K562 (cell line): ENCODE results near the gene OBSCN. TPM values are rescaled to one million over a fixed set of nuclear protein-coding genes. Genes with fewer than 3 reads are reported as not detected.

Experiments
- BCL6 ChIP-seq: fragments of 250-450 bp; sonication (Bioruptor Pico); IDR thresholded peaks from 2 replicates; pipeline ENCODE4 v1.4.0; 2020
- CBX3 ChIP-seq, 2 experiments: IDR thresholded peaks; 1 replicate in 1 of 2; 2 replicates in 1 of 2; pipeline ENCODE4 v1.6.1; 2012; ENCODE audit warnings: inconsistent platforms in 2 of 2, low read length in 2 of 2, borderline replicate concordance in 1 of 2, control low read depth in 1 of 2
- FOXA1 ChIP-seq: fragments of 450-650 bp; IDR thresholded peaks from 2 replicates; pipeline ENCODE4 v1.6.1; 2016; ENCODE audit warnings: mild to moderate bottlenecking, borderline replicate concordance
- HDAC8 ChIP-seq: fragments of 450-650 bp; IDR thresholded peaks from 2 replicates; pipeline ENCODE4 v1.6.1; 2016; ENCODE audit warnings: mild to moderate bottlenecking, missing genetic modification characterization, moderate library complexity, missing compliant biosample characterization
- IFI16 ChIP-seq: fragments of 250-450 bp; sonication (Bioruptor Pico); IDR thresholded peaks from 2 replicates; pipeline ENCODE4 v2.1.2; 2022; ENCODE audit warnings: mild to moderate bottlenecking, inconsistent platforms
- PTBP1 ChIP-seq: fragments of 200-400 bp; formaldehyde crosslinking; IDR thresholded peaks from 2 replicates; pipeline ENCODE4 v1.6.1; 2017; ENCODE audit warnings: low read depth, low read length
- RBM17 ChIP-seq: fragments of 200-400 bp; formaldehyde crosslinking; IDR thresholded peaks from 2 replicates; pipeline ENCODE4 v1.6.1; 2017; ENCODE audit warnings: low read depth, mild to moderate bottlenecking, low read length, borderline replicate concordance
- RBM39 ChIP-seq: fragments of 200-400 bp; formaldehyde crosslinking; optimal IDR thresholded peaks from 2 replicates; pipeline ENCODE3; 2018; ENCODE audit warnings: low read depth, low read length
- SETDB1 ChIP-seq: IDR thresholded peaks from one replicate; pipeline ENCODE4 v1.6.1; 2012; ENCODE audit warnings: low read length, control low read depth, inconsistent platforms
- SPI1 ChIP-seq: IDR thresholded peaks from 2 replicates; pipeline ENCODE4 v1.6.1; 2011; ENCODE audit warnings: low read depth, low read length, control low read depth, borderline replicate concordance
- TAL1 ChIP-seq: fragments of 450-650 bp; IDR thresholded peaks from 2 replicates; pipeline ENCODE4 v1.6.1; 2016; ENCODE audit warnings: mild to moderate bottlenecking
- ZNF507 ChIP-seq: conservative IDR thresholded peaks from 2 replicates; pipeline ENCODE4 v1.6.1; 2017; ENCODE audit warnings: missing genetic modification characterization, missing compliant biosample characterization
- polyA plus RNA-seq, 8 experiments: library from polyadenylated mRNA; depleted of rRNA in 4 of 8; stranded (reverse) in 5 of 8; unstranded in 3 of 8; fragments of >200 nt; fragmentation: Nextera tagmentation in 2 of 8; fragmentation: Illumina TruSeq in 1 of 8; extraction: Ambion mirVana in 2 of 8; extraction: Trizol in 1 of 8; gene quantifications; 2 replicates each; pipeline versions ENCODE4 v1.2.1 to v1.2.3, GENCODE V29; 2011 to 2014; ENCODE audit warnings: inconsistent platforms in 1 of 8, missing spikeins in 1 of 8
- total RNA-seq, 7 experiments: library from RNA; depleted of rRNA in 6 of 7; stranded (reverse); fragments of >200 nt in 6 of 7; fragmentation: Illumina TruSeq in 2 of 7; extraction: Trizol in 2 of 7; gene quantifications; 2 replicates each; pipeline versions ENCODE4 v1.2.1 to v1.2.3, GENCODE V29; 2011 to 2021; ENCODE audit warnings: low replicate concordance in 1 of 7
- TF ChIP-seq, protein P1 (sequence below): fragments of 450-650 bp; IDR thresholded peaks from 2 replicates; pipeline ENCODE4 v1.6.1; 2016; ENCODE audit warnings: mild to moderate bottlenecking, moderate library complexity
- TF ChIP-seq, protein P2 (sequence below): sonication (generic); formaldehyde crosslinking; IDR thresholded peaks from 2 replicates; pipeline ENCODE4 v1.8.0; 2022; ENCODE audit warnings: mild to moderate bottlenecking, low read depth, missing genetic modification reagents
- TF ChIP-seq, protein P3 (sequence below): fragments of 250-450 bp; sonication (Bioruptor Pico); IDR thresholded peaks from 2 replicates; pipeline ENCODE4 v1.5.0; 2021; ENCODE audit warnings: mild to moderate bottlenecking, borderline replicate concordance

The OBSCN gene
- total and polyA plus RNA-seq, 9 of the 15 experiments (the other 6 are each of a cell fraction or from before 2014, with no cell fraction given): 0.18 to 19.7 (median 3.6) TPM

DNA sequence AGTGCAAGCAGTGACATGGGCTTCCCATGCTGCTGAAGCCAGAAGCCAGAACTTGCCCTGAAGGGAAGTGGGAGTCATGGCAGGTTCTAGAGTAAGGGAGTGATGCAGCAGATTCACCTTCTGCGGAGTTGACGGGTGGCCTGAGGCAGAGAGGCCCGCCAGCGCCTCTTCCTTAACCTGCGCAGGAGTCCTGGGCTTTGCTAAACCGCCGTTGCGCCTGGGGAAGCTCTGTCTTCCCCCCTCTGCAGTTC is 67.3 kb downstream of the OBSCN start (continued):
- TF ChIP-seq, protein P1, sequence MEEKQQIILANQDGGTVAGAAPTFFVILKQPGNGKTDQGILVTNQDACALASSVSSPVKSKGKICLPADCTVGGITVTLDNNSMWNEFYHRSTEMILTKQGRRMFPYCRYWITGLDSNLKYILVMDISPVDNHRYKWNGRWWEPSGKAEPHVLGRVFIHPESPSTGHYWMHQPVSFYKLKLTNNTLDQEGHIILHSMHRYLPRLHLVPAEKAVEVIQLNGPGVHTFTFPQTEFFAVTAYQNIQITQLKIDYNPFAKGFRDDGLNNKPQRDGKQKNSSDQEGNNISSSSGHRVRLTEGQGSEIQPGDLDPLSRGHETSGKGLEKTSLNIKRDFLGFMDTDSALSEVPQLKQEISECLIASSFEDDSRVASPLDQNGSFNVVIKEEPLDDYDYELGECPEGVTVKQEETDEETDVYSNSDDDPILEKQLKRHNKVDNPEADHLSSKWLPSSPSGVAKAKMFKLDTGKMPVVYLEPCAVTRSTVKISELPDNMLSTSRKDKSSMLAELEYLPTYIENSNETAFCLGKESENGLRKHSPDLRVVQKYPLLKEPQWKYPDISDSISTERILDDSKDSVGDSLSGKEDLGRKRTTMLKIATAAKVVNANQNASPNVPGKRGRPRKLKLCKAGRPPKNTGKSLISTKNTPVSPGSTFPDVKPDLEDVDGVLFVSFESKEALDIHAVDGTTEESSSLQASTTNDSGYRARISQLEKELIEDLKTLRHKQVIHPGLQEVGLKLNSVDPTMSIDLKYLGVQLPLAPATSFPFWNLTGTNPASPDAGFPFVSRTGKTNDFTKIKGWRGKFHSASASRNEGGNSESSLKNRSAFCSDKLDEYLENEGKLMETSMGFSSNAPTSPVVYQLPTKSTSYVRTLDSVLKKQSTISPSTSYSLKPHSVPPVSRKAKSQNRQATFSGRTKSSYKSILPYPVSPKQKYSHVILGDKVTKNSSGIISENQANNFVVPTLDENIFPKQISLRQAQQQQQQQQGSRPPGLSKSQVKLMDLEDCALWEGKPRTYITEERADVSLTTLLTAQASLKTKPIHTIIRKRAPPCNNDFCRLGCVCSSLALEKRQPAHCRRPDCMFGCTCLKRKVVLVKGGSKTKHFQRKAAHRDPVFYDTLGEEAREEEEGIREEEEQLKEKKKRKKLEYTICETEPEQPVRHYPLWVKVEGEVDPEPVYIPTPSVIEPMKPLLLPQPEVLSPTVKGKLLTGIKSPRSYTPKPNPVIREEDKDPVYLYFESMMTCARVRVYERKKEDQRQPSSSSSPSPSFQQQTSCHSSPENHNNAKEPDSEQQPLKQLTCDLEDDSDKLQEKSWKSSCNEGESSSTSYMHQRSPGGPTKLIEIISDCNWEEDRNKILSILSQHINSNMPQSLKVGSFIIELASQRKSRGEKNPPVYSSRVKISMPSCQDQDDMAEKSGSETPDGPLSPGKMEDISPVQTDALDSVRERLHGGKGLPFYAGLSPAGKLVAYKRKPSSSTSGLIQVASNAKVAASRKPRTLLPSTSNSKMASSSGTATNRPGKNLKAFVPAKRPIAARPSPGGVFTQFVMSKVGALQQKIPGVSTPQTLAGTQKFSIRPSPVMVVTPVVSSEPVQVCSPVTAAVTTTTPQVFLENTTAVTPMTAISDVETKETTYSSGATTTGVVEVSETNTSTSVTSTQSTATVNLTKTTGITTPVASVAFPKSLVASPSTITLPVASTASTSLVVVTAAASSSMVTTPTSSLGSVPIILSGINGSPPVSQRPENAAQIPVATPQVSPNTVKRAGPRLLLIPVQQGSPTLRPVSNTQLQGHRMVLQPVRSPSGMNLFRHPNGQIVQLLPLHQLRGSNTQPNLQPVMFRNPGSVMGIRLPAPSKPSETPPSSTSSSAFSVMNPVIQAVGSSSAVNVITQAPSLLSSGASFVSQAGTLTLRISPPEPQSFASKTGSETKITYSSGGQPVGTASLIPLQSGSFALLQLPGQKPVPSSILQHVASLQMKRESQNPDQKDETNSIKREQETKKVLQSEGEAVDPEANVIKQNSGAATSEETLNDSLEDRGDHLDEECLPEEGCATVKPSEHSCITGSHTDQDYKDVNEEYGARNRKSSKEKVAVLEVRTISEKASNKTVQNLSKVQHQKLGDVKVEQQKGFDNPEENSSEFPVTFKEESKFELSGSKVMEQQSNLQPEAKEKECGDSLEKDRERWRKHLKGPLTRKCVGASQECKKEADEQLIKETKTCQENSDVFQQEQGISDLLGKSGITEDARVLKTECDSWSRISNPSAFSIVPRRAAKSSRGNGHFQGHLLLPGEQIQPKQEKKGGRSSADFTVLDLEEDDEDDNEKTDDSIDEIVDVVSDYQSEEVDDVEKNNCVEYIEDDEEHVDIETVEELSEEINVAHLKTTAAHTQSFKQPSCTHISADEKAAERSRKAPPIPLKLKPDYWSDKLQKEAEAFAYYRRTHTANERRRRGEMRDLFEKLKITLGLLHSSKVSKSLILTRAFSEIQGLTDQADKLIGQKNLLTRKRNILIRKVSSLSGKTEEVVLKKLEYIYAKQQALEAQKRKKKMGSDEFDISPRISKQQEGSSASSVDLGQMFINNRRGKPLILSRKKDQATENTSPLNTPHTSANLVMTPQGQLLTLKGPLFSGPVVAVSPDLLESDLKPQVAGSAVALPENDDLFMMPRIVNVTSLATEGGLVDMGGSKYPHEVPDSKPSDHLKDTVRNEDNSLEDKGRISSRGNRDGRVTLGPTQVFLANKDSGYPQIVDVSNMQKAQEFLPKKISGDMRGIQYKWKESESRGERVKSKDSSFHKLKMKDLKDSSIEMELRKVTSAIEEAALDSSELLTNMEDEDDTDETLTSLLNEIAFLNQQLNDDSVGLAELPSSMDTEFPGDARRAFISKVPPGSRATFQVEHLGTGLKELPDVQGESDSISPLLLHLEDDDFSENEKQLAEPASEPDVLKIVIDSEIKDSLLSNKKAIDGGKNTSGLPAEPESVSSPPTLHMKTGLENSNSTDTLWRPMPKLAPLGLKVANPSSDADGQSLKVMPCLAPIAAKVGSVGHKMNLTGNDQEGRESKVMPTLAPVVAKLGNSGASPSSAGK: no peak
- TF ChIP-seq RBM17 (no peak), CBX3 (IDR thresholded peaks at IDR 0.05; ENCODE audit: borderline replicate concordance in 1 of 2, low read length in 2 of 2) (peak in 1 of 2 experiments; percentile 69; a peak in 1 of 3 replicates), SETDB1 (no peak), FOXA1 (no peak), SPI1 (peak; percentile 44; the same call in 1 of the 2 replicates), RBM39 (no peak), IFI16 (CRISPR knock-in tag) (no peak), ZNF507 (tag) (no peak), PTBP1 (peak; percentile 91), HDAC8 (tag) (no peak), TAL1 (no peak), BCL6 (CRISPR knock-in tag) (no peak)
- TF ChIP-seq, protein P2, sequence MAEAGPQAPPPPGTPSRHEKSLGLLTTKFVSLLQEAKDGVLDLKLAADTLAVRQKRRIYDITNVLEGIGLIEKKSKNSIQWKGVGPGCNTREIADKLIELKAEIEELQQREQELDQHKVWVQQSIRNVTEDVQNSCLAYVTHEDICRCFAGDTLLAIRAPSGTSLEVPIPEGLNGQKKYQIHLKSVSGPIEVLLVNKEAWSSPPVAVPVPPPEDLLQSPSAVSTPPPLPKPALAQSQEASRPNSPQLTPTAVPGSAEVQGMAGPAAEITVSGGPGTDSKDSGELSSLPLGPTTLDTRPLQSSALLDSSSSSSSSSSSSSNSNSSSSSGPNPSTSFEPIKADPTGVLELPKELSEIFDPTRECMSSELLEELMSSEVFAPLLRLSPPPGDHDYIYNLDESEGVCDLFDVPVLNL (CRISPR knock-in tag): no peak
- TF ChIP-seq, protein P3, sequence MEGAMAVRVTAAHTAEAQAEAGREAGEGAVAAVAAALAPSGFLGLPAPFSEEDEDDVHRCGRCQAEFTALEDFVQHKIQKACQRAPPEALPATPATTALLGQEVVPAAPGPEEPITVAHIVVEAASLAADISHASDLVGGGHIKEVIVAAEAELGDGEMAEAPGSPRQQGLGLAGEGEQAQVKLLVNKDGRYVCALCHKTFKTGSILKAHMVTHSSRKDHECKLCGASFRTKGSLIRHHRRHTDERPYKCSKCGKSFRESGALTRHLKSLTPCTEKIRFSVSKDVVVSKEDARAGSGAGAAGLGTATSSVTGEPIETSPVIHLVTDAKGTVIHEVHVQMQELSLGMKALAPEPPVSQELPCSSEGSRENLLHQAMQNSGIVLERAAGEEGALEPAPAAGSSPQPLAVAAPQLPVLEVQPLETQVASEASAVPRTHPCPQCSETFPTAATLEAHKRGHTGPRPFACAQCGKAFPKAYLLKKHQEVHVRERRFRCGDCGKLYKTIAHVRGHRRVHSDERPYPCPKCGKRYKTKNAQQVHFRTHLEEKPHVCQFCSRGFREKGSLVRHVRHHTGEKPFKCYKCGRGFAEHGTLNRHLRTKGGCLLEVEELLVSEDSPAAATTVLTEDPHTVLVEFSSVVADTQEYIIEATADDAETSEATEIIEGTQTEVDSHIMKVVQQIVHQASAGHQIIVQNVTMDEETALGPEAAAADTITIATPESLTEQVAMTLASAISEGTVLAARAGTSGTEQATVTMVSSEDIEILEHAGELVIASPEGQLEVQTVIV (CRISPR knock-in tag): no peak
